WTC11 (cell line): ENCODE results near the gene LBHD2.

Experiments
- CBFB ChIP-seq: sonication (generic); formaldehyde crosslinking; IDR thresholded peaks from 2 replicates; pipeline ENCODE4 v1.8.1; 2022; ENCODE audit warnings: mild to moderate bottlenecking, low read depth, missing genetic modification reagents
- MYBL2 ChIP-seq: sonication (generic); formaldehyde crosslinking; IDR thresholded peaks from 2 replicates; pipeline ENCODE4 v1.8.1; 2023; ENCODE audit warnings: mild to moderate bottlenecking, moderate library complexity, missing genetic modification reagents
- SP1 ChIP-seq: sonication (generic); formaldehyde crosslinking; conservative IDR thresholded peaks from 2 replicates; pipeline ENCODE4 v1.8.1; 2022; ENCODE audit warnings: missing genetic modification reagents
- ZNF512 ChIP-seq: sonication (generic); formaldehyde crosslinking; IDR thresholded peaks from 2 replicates; pipeline ENCODE4 v1.8.1; 2022; ENCODE audit warnings: missing genetic modification reagents, borderline replicate concordance
- TF ChIP-seq, protein P1 (sequence below): sonication (generic); formaldehyde crosslinking; IDR thresholded peaks from 2 replicates; pipeline ENCODE4 v1.8.0; 2022; ENCODE audit warnings: missing genetic modification reagents

DNA sequence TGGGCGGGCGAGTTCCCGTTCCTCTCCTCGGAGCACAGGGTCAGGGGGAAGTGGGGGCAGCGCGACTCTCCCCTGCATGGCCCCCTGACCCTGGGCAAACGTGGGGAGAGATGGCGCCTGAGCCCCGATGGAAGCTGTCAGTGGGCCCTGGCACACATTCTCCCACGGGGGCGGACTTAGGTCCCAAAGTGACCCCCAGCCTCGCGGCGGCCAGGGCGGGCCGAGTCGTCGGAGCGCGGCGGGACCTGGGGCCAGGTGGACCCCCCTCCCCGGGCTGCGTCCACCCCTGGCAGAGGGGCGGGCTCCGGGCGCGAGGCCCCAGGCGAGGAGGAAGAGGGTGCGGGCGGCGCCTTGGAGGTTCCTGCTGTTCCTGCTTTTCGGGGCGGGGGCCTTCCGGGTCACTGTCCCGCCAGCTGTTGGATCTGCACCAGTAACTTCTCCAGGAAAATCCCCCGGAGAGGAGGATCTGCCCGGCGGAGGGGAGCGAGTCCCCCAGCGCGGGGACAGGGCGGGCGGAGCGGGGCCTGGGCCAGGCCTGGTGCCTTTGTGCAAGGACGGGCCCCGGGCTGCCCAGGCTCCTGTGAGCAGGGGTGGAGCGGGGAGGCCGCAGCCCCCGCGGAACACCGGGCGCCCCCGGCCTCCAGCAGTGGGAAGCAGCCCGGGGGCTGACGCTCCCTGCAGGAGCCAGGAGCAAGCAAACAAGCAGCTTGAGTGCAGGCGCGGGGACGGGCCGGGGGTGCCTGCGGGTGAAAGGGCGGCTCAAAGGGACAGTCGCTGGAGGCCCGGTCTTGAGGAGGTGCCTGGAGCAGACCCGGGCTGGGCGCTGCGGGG is 54.5 kb downstream of the LBHD2 start:
- no peak for TF ChIP-seq MYBL2 (CRISPR knock-in tag)
- TF ChIP-seq CBFB, result no peak
- no peak for TF ChIP-seq SP1 (CRISPR knock-in tag)
- TF ChIP-seq ZNF512 (CRISPR knock-in tag), result no peak
- TF ChIP-seq, protein P1, sequence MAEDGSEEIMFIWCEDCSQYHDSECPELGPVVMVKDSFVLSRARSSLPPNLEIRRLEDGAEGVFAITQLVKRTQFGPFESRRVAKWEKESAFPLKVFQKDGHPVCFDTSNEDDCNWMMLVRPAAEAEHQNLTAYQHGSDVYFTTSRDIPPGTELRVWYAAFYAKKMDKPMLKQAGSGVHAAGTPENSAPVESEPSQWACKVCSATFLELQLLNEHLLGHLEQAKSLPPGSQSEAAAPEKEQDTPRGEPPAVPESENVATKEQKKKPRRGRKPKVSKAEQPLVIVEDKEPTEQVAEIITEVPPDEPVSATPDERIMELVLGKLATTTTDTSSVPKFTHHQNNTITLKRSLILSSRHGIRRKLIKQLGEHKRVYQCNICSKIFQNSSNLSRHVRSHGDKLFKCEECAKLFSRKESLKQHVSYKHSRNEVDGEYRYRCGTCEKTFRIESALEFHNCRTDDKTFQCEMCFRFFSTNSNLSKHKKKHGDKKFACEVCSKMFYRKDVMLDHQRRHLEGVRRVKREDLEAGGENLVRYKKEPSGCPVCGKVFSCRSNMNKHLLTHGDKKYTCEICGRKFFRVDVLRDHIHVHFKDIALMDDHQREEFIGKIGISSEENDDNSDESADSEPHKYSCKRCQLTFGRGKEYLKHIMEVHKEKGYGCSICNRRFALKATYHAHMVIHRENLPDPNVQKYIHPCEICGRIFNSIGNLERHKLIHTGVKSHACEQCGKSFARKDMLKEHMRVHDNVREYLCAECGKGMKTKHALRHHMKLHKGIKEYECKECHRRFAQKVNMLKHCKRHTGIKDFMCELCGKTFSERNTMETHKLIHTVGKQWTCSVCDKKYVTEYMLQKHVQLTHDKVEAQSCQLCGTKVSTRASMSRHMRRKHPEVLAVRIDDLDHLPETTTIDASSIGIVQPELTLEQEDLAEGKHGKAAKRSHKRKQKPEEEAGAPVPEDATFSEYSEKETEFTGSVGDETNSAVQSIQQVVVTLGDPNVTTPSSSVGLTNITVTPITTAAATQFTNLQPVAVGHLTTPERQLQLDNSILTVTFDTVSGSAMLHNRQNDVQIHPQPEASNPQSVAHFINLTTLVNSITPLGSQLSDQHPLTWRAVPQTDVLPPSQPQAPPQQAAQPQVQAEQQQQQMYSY (CRISPR knock-in tag), result no peak
